Endothelial cell (in vitro differentiated cells): ENCODE results near the gene TRPV5. TPM values are rescaled to one million over a fixed set of nuclear protein-coding genes. Genes with fewer than 3 reads are reported as not detected.

Experiments
- DNase-seq: peaks from one replicate; pipeline ENCODE4 v3.0.0; 2021; ENCODE audit warnings: low spot score
- H3K27ac Mint-ChIP-seq: one replicate; pipeline ENCODE4 v1.8.0; 2021; ENCODE audit warnings: mixed read lengths, inconsistent platforms; ENCODE audit not compliant: unreplicated experiment
- H3K27me3 Mint-ChIP-seq: one replicate; pipeline ENCODE4 v1.8.0; 2021; ENCODE audit warnings: mild to moderate bottlenecking, moderate library complexity, mixed read lengths, inconsistent platforms; ENCODE audit not compliant: unreplicated experiment
- H3K36me3 Mint-ChIP-seq: one replicate; pipeline ENCODE4 v1.8.0; 2021; ENCODE audit warnings: mild to moderate bottlenecking, low read depth, mixed read lengths, inconsistent platforms; ENCODE audit not compliant: unreplicated experiment
- H3K4me1 Mint-ChIP-seq: one replicate; pipeline ENCODE4 v1.8.0; 2021; ENCODE audit warnings: mild to moderate bottlenecking, mixed read lengths, inconsistent platforms; ENCODE audit not compliant: unreplicated experiment
- H3K4me3 Mint-ChIP-seq: one replicate; pipeline ENCODE4 v1.8.0; 2021; ENCODE audit warnings: mild to moderate bottlenecking, mixed read lengths, inconsistent platforms; ENCODE audit not compliant: unreplicated experiment
- H3K9me3 Mint-ChIP-seq: one replicate; pipeline ENCODE4 v1.8.0; 2021; ENCODE audit warnings: mixed read lengths, inconsistent platforms; ENCODE audit not compliant: unreplicated experiment
- total RNA-seq: library from RNA; stranded (reverse); fragmentation: NEBNext Ultra II Directional; extraction: Animal tissue kit (Norgen Biotek cat#: 25700); gene quantifications from one replicate; pipeline ENCODE4 v1.2.1, GENCODE V29; 2021; ENCODE audit not compliant: unreplicated experiment
- TF ChIP-seq, protein P1 (sequence below): fragments of 200-600 bp; sonication (generic); IDR thresholded peaks from one replicate; pipeline ENCODE4 v1.5.0; 2021; ENCODE audit warnings: antibody characterized with exemption; ENCODE audit not compliant: unreplicated experiment

TRPV5 gene
- total RNA-seq, 1 donor from 2014 or later, result not detected

DNA sequence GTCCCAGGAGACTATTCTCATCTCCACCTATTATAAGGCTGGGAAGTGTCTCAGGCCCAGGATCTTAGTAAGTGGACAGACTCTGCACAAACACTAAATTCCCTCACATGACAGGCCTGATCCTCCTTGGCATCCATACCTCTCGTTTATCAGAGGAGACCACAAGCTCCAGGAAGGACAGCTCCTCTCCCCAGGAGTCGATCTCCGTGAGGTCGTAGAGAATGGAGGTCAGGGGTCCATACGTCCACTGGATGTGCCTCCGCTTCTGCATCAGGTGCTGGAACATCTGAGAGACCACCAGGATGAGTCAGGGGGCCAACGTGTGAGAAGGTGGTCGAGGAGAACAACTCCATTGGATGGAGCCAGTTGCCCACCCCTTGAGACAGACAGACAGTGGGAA, 5.6 kb downstream of the TRPV5 start:
- Mint-ChIP-seq H3K27ac (no peak overlapping the region), H3K27me3 (peaks cover 12% of the 10 kb centered on the region), H3K9me3 (peaks cover 4% of the 10 kb centered on the region), H3K4me3 (no peak overlapping the region), H3K36me3 (no peaks in the 10 kb centered on the region), H3K4me1 (peaks cover 8% of the 10 kb centered on the region)
- TF ChIP-seq, protein P1, sequence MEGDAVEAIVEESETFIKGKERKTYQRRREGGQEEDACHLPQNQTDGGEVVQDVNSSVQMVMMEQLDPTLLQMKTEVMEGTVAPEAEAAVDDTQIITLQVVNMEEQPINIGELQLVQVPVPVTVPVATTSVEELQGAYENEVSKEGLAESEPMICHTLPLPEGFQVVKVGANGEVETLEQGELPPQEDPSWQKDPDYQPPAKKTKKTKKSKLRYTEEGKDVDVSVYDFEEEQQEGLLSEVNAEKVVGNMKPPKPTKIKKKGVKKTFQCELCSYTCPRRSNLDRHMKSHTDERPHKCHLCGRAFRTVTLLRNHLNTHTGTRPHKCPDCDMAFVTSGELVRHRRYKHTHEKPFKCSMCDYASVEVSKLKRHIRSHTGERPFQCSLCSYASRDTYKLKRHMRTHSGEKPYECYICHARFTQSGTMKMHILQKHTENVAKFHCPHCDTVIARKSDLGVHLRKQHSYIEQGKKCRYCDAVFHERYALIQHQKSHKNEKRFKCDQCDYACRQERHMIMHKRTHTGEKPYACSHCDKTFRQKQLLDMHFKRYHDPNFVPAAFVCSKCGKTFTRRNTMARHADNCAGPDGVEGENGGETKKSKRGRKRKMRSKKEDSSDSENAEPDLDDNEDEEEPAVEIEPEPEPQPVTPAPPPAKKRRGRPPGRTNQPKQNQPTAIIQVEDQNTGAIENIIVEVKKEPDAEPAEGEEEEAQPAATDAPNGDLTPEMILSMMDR, result no peak
- DNase-seq, result no peak

GRCh38 chr7:142927085-142927745, 6.3 kb downstream of the TRPV5 start:
- Mint-ChIP-seq H3K4me3 (no peak overlapping the region), H3K27me3 (peaks cover 8% of the 10 kb centered on the region), H3K4me1 (peaks cover 8% of the 10 kb centered on the region), H3K36me3 (no peaks in the 10 kb centered on the region), H3K9me3 (peaks cover 4% of the 10 kb centered on the region), H3K27ac (no peak overlapping the region)
- no peak for DNase-seq
- TF ChIP-seq, protein P1, result no peak

DNA sequence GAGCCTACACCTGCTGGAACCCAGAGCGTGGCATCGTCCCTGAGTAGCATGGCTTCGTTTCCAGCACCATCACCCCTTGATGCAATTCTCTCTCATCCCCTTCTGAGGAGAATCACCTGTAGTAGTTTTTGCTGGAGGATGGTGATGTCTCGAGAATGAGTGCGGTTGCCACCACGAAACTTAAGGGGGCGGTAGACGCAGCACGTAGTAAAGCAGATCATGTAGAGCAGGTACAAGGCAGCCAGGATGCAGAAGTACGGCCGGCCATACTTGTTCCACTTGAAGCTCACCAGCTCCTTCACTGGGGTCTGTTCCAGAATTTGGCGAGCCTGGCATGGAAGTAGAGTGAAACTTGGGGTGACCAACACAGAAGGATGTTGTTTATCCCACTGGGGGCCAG, 8.1 kb downstream of the TRPV5 start:
- Mint-ChIP-seq H3K27ac (no peak overlapping the region), H3K4me3 (no peak overlapping the region), H3K36me3 (no peaks in the 10 kb centered on the region), H3K27me3 (peaks cover 8% of the 10 kb centered on the region), H3K4me1 (peaks cover 8% of the 10 kb centered on the region), H3K9me3 (peaks cover 4% of the 10 kb centered on the region)
- TF ChIP-seq, protein P1, result no peak
- DNase-seq, result no peak

DNA sequence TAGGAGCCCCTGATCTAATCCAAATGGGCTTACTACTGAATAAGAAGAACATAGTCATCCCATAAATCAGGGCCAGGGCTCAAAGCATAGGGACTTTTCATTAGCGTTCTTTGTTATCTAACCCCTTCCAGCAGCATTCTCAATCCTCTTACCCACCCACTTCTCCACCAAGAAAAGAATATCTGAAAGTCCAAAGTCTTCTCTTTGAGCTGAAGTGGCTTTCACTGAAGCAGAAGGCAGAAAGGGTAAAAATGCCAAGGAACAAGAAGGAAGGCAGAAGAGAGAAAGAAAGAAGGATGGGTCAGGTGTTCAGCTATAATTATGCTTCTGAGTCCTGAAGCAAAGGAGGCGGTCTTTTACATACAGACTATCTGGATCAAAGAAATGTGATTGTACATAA, 10.2 kb downstream of the TRPV5 start:
- peaks cover 5% of the 10 kb centered on the region for H3K27me3 Mint-ChIP-seq
- DNase-seq, result no peak
- no peaks in the 10 kb centered on the region for H3K36me3 Mint-ChIP-seq
- no peak overlapping the region for H3K4me3 Mint-ChIP-seq
- H3K9me3 Mint-ChIP-seq, result peaks cover 4% of the 10 kb centered on the region
- no peak overlapping the region for H3K27ac Mint-ChIP-seq
- H3K4me1 Mint-ChIP-seq, result peaks cover 8% of the 10 kb centered on the region
- TF ChIP-seq, protein P1, result no peak

- Mint-ChIP-seq H3K27ac (no peak overlapping the region), H3K36me3 (no peaks in the 10 kb centered on the region), H3K4me1 (peaks cover 3% of the 10 kb centered on the region), H3K9me3 (no peaks in the 10 kb centered on the region), H3K4me3 (no peak overlapping the region), H3K27me3 (no peaks in the 10 kb centered on the region)
- TF ChIP-seq, protein P1, result no peak
- no peak for DNase-seq
These were observed 13.9 kb downstream of the TRPV5 start for GRCh38 chr7:142919656-142920055.
